ENCODE measurements around the gene SLC7A1.

DNA sequence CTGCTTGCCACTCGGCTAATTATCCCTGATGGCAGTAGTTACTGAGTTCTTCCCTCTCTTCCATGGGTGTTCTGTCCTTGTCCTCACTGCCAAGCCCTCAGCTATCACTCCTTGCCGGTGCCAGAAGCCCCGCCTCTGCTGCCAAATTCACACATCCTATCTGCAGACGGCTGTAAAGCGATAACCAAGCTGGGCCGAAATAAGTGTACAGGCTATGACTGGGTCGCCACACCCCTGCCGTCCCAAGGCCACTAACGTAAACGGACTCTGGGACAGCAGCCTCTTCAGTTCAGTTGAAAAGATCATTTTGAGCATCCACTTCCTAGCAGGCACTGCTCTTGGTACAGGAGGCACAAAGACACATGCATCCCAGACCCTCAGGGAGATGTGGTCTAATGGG lies 13.3 kb downstream of the SLC7A1 start:
- TF ChIP-seq, protein P1, sequence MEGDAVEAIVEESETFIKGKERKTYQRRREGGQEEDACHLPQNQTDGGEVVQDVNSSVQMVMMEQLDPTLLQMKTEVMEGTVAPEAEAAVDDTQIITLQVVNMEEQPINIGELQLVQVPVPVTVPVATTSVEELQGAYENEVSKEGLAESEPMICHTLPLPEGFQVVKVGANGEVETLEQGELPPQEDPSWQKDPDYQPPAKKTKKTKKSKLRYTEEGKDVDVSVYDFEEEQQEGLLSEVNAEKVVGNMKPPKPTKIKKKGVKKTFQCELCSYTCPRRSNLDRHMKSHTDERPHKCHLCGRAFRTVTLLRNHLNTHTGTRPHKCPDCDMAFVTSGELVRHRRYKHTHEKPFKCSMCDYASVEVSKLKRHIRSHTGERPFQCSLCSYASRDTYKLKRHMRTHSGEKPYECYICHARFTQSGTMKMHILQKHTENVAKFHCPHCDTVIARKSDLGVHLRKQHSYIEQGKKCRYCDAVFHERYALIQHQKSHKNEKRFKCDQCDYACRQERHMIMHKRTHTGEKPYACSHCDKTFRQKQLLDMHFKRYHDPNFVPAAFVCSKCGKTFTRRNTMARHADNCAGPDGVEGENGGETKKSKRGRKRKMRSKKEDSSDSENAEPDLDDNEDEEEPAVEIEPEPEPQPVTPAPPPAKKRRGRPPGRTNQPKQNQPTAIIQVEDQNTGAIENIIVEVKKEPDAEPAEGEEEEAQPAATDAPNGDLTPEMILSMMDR (conservative IDR thresholded peaks at IDR 0.05 in 1 of 2, IDR thresholded peaks at IDR 0.05 in 1 of 2; ENCODE audit: low read depth in 1 of 2, low read length in 2 of 2), result no peak
- no peak for TF ChIP-seq EZH2 (IDR thresholded peaks at IDR 0.05; ENCODE audit: low read length, missing control alignments)

All from fibroblast of lung (primary cell).